CD4-positive, alpha-beta memory T cell (primary cell): ENCODE measurements around the gene POTEI. TPM values are rescaled to one million over a fixed set of nuclear protein-coding genes. Genes with fewer than 3 reads are reported as not detected.

ENCODE experiments used
- polyA plus RNA-seq, 2 donors: library from polyadenylated mRNA; unstranded; fragments of 300-500 nt; fragmentation: Illumina TruSeq; gene quantifications; one replicate each; pipeline ENCODE4 v1.2.3, GENCODE V29; 2021
- total RNA-seq, 2 experiments: library from RNA; stranded (reverse); gene quantifications; one replicate each; pipeline ENCODE4 v1.2.3, GENCODE V29; 2021

POTEI gene
- total and polyA plus RNA-seq, 4 experiments from 2014 or later, result not detected

Other genes with a start within 250 kb of the POTEI start
- gene IMP4, start 166.4 kb downstream of the POTEI start, total RNA-seq, result 10 to 100 TPM; 72.6 to 73.9 TPM
- 10 to 100 TPM; 92.8 to 96.7 TPM for gene IMP4, start 166.4 kb downstream of the POTEI start, polyA plus RNA-seq
- 10 to 100 TPM; 54.9 to 67.2 TPM for gene PTPN18, start 153.3 kb downstream of the POTEI start, total RNA-seq
- 10 to 100 TPM; 30.9 to 66.1 TPM for gene PTPN18, start 153.3 kb downstream of the POTEI start, polyA plus RNA-seq
- not detected for gene CFC1B, start 11.9 kb upstream of the POTEI start, total RNA-seq
- not detected for gene CFC1B, start 11.9 kb upstream of the POTEI start, polyA plus RNA-seq
- gene CFC1, start 90.2 kb upstream of the POTEI start, total RNA-seq, result not detected
- not detected for gene CFC1, start 90.2 kb upstream of the POTEI start, polyA plus RNA-seq
- gene POTEJ, start 102.1 kb upstream of the POTEI start, total RNA-seq, result not detected
- gene POTEJ, start 102.1 kb upstream of the POTEI start, polyA plus RNA-seq, result not detected
- gene GPR148, start 219.7 kb upstream of the POTEI start, total RNA-seq, result not detected
- not detected for gene GPR148, start 219.7 kb upstream of the POTEI start, polyA plus RNA-seq
- not detected for gene AMER3, start 246.2 kb upstream of the POTEI start, total RNA-seq
- gene AMER3, start 246.2 kb upstream of the POTEI start, polyA plus RNA-seq, result not detected